BJ (cell line): Measurements from ENCODE around the gene KDM4F. TPM values are rescaled to one million over a fixed set of nuclear protein-coding genes. Genes with fewer than 3 reads are reported as not detected.
A peak's percentile ranks its signal among the peaks of the same experiment; 100 is the strongest.

Experiments
- CTCF ChIA-PET: fragments of 350-600 bp; formaldehyde crosslinking; extraction: SDS; loops from one replicate; lab custom pipeline; 2021; ENCODE audit warnings: antibody characterized with exemption, inconsistent platforms; lab: Yijun Ruan, JAX
- POLR2A ChIA-PET: fragments of 300-600 bp; sonication (Branson Sonifier 250); formaldehyde crosslinking; extraction: SDS; loops from one replicate; lab custom pipeline; 2021; ENCODE audit warnings: antibody characterized with exemption; lab: Charles Lee
- DNase-seq: peaks from one replicate; pipeline ENCODE4 v3.0.0-alpha.2; 2011; ENCODE audit warnings: low read depth
- H3K27me3 ChIP-seq: 2 replicates; pipeline ENCODE4 v1.6.0; 2011; ENCODE audit warnings: low read length; ENCODE audit not compliant: control insufficient read depth, insufficient read depth
- H3K36me3 ChIP-seq: 2 replicates; pipeline ENCODE4 v1.5.1; 2011; ENCODE audit warnings: low read length; ENCODE audit not compliant: control insufficient read depth, insufficient read depth
- H3K4me3 ChIP-seq: 2 replicates; pipeline ENCODE4 v1.5.1; 2011; ENCODE audit warnings: low read depth, mild to moderate bottlenecking, control low read depth, low read length
- CTCF ChIP-seq: IDR thresholded peaks from 2 replicates; pipeline ENCODE4 v1.5.1; 2011; ENCODE audit warnings: low read depth, mild to moderate bottlenecking, control low read depth, inconsistent platforms, low read length, moderate library complexity; ENCODE audit not compliant: insufficient read depth
- polyA plus RNA-seq: library from polyadenylated mRNA; depleted of rRNA; stranded (reverse); fragments of >200 nt; gene quantifications from 2 replicates; pipeline ENCODE4 v1.2.3, GENCODE V29; 2011

Gene KDM4F
- polyA plus RNA-seq, 1 experiment: not detected

GRCh38 chr11:95088946-95089619, 39.9 kb downstream of the KDM4F start:
- no peak for TF ChIP-seq CTCF
- no peaks in the 10 kb centered on the region; the same call in 1 of the 2 replicates for H3K27me3 ChIP-seq
- ChIA-PET POLR2A (interaction anchor here (0.6 kb wide), 3 partner anchors 45 to 1388 kb away, joined by 3 to 4 read pairs (median 3); no protein-coding TSS in a partner anchor), CTCF (interaction anchor here (1.0 to 7.0 kb wide), 2 partner anchors 20 to 685 kb away, joined by 8 to 59 read pairs; partner anchors contain the start of gene SRSF8)
- DNase-seq: no peak
- H3K4me3 ChIP-seq: peak overlapping the region; percentile 69
- H3K36me3 ChIP-seq: no peaks in the 10 kb centered on the region

GRCh38 chr11:95089620-95090542, 40.7 kb downstream of the KDM4F start, which contains the start of gene ENDOD1:
TSS of gene ENDOD1 (plus strand) at chr11:95089846. CDS start at chr11:95089928, 82 bp downstream.
- H3K4me3 ChIP-seq: peak within 1 kb of the TSS; percentile 69
- ChIA-PET POLR2A (interaction anchor here (0.6 kb wide), 1 partner anchor 140 kb away, joined by 3 read pairs; no protein-coding TSS in a partner anchor), CTCF (interaction anchor here (0.7 to 7.0 kb wide), 6 partner anchors 9 to 684 kb away, joined by 3 to 59 read pairs (median 3); partner anchors contain the start of gene SRSF8)
- DNase-seq: no peak
- no peaks in the 10 kb centered on the region; the same call in 1 of the 2 replicates for H3K27me3 ChIP-seq
- peak; percentile 24; the same call in 1 of the 2 replicates for TF ChIP-seq CTCF
- no peaks in the 10 kb centered on the region for H3K36me3 ChIP-seq

- TF ChIP-seq CTCF: no peak
- no peaks in the 10 kb centered on the region for H3K27me3 ChIP-seq
- CTCF ChIA-PET: interaction anchor here (0.7 to 7.0 kb wide), 3 partner anchors 11 to 59 kb away, joined by 3 to 59 read pairs (median 4); partner anchors contain the start of gene SRSF8
- POLR2A ChIA-PET: no interaction called here
- no peaks in the 10 kb centered on the region for H3K36me3 ChIP-seq
- DNase-seq: no peak
- H3K4me3 ChIP-seq: no peak overlapping the region
Observed at GRCh38 chr11:95091663-95092180, 42.5 kb downstream of the KDM4F start.

- ChIA-PET POLR2A (interaction anchor here (0.5 kb wide), 1 partner anchor 1020 kb away, joined by 3 read pairs; no protein-coding TSS in a partner anchor), CTCF (interaction anchor here (0.7 to 7.0 kb wide), 7 partner anchors 9 to 670 kb away, joined by 3 to 59 read pairs (median 4); partner anchors contain the start of gene SRSF8)
- no peak for DNase-seq
- Histone ChIP-seq H3K36me3 (no peaks in the 10 kb centered on the region), H3K27me3 (no peaks in the 10 kb centered on the region), H3K4me3 (no peak overlapping the region)
- TF ChIP-seq CTCF: peak; percentile 62
Observed at GRCh38 chr11:95092549-95093324, 43.5 kb downstream of the KDM4F start.
